ENCODE results near the gene ELOVL5. TPM values are rescaled to one million over a fixed set of nuclear protein-coding genes. Genes with fewer than 3 reads are reported as not detected.

ELOVL5 gene
- polyA plus RNA-seq, 1 donor from 2014 or later: 31.2 TPM

- no peaks in the 10 kb centered on the region for H3K36me3 ChIP-seq (ENCODE audit: insufficient read depth, low read length)
These were observed 90.0 kb downstream of the ELOVL5 start for GRCh38 chr6:53258774-53259155.

DNA sequence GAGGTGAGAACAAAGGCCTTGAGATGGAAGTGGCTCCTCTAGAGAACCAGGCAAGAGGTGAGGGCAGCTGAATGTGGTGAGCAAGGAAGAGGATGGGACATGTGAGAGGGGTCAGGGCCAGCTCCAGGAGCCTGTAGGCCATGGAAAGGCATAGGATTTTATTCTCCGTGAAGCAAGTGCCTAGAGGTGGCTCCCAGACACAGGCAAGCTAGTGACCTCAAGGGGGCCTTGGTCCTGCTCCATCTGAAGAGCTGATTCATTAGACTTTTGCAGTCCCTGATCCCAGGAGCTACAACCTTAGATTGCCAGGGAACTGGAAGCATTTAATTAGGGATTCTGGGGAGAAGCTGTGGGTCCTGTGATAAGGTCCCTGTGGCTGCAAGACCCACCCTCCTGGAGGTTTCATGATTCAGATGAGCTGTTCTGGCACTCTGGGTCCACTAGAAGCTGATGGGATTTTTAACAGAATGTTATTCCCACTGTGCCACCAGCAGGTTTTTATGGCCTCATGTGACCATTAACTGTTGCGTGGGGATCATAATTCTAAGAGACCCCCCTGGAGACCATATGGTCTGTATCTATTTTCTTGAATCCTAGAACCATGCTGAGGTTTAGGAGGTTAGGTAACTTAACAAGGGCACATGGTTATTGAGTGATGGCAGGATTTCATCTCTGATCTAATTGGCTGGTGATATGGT, 90.5 kb downstream of the ELOVL5 start:
- no peaks in the 10 kb centered on the region for H3F3A ChIP-seq (ENCODE audit: insufficient read depth, low read length, poor library complexity, severe bottlenecking)
- H3K27ac ChIP-seq (ENCODE audit: low read length): no peak overlapping the region
- H2AFZ ChIP-seq (ENCODE audit: low read depth, low read length): no peak overlapping the region
- no peaks in the 10 kb centered on the region for H3K9me3 ChIP-seq (ENCODE audit: low read length)
- no peaks in the 10 kb centered on the region for H3K27me3 ChIP-seq (ENCODE audit: insufficient read depth, low read depth, low read length)
- H3K4me2 ChIP-seq (ENCODE audit: low read length): no peak overlapping the region
- H4K20me1 ChIP-seq (ENCODE audit: insufficient read depth): no peaks in the 10 kb centered on the region
- H3K4me3 ChIP-seq (ENCODE audit: low read length): no peak overlapping the region
- H3K79me2 ChIP-seq (replicated peaks; ENCODE audit: insufficient read depth, low read length): no peaks in the 10 kb centered on the region
- H3K36me3 ChIP-seq (ENCODE audit: insufficient read depth, low read length): no peaks in the 10 kb centered on the region
- no peak overlapping the region for H3K9ac ChIP-seq (ENCODE audit: low read length)
- no peaks in the 10 kb centered on the region for H3K9me2 ChIP-seq (ENCODE audit: insufficient read depth, low read length)
- TF ChIP-seq, protein P1, sequence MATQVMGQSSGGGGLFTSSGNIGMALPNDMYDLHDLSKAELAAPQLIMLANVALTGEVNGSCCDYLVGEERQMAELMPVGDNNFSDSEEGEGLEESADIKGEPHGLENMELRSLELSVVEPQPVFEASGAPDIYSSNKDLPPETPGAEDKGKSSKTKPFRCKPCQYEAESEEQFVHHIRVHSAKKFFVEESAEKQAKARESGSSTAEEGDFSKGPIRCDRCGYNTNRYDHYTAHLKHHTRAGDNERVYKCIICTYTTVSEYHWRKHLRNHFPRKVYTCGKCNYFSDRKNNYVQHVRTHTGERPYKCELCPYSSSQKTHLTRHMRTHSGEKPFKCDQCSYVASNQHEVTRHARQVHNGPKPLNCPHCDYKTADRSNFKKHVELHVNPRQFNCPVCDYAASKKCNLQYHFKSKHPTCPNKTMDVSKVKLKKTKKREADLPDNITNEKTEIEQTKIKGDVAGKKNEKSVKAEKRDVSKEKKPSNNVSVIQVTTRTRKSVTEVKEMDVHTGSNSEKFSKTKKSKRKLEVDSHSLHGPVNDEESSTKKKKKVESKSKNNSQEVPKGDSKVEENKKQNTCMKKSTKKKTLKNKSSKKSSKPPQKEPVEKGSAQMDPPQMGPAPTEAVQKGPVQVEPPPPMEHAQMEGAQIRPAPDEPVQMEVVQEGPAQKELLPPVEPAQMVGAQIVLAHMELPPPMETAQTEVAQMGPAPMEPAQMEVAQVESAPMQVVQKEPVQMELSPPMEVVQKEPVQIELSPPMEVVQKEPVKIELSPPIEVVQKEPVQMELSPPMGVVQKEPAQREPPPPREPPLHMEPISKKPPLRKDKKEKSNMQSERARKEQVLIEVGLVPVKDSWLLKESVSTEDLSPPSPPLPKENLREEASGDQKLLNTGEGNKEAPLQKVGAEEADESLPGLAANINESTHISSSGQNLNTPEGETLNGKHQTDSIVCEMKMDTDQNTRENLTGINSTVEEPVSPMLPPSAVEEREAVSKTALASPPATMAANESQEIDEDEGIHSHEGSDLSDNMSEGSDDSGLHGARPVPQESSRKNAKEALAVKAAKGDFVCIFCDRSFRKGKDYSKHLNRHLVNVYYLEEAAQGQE (IDR thresholded peaks at IDR 0.05; ENCODE audit: borderline replicate concordance): no peak
- TF ChIP-seq CTCF (IDR thresholded peaks at IDR 0.05; ENCODE audit: poor library complexity, severe bottlenecking) (no peak), POLR2AphosphoS5 (IDR thresholded peaks at IDR 0.05) (no peak), TAF1 (IDR thresholded peaks at IDR 0.05; ENCODE audit: low read depth) (no peak), EZH2 (IDR thresholded peaks at IDR 0.05; ENCODE audit: borderline replicate concordance, insufficient read depth, low read length, poor library complexity, severe bottlenecking) (no peak), EP300 (conservative IDR thresholded peaks at IDR 0.05; ENCODE audit: poor library complexity, severe bottlenecking) (no peak), RAD21 (conservative IDR thresholded peaks at IDR 0.05) (no peak), MXI1 (conservative IDR thresholded peaks at IDR 0.05; ENCODE audit: poor library complexity, severe bottlenecking) (no peak)

More at GRCh38 chr6:53258774-53259155, 90.0 kb downstream of the ELOVL5 start:
- H3F3A ChIP-seq (ENCODE audit: insufficient read depth, low read length, poor library complexity, severe bottlenecking): no peaks in the 10 kb centered on the region
- no peak overlapping the region for H3K4me2 ChIP-seq (ENCODE audit: low read length)
- no peak overlapping the region for H3K9ac ChIP-seq (ENCODE audit: low read length)
- H2AFZ ChIP-seq (ENCODE audit: low read depth, low read length): no peak overlapping the region
- no peaks in the 10 kb centered on the region for H3K79me2 ChIP-seq (replicated peaks; ENCODE audit: insufficient read depth, low read length)
- H3K4me3 ChIP-seq (ENCODE audit: low read length): no peak overlapping the region
- no peaks in the 10 kb centered on the region for H3K9me2 ChIP-seq (ENCODE audit: insufficient read depth, low read length)
- H4K20me1 ChIP-seq (ENCODE audit: insufficient read depth): no peaks in the 10 kb centered on the region
- TF ChIP-seq CTCF (IDR thresholded peaks at IDR 0.05; ENCODE audit: poor library complexity, severe bottlenecking): no peak
- no peak for TF ChIP-seq RAD21 (conservative IDR thresholded peaks at IDR 0.05)
- TF ChIP-seq POLR2AphosphoS5 (IDR thresholded peaks at IDR 0.05): no peak
- TF ChIP-seq EP300 (conservative IDR thresholded peaks at IDR 0.05; ENCODE audit: poor library complexity, severe bottlenecking): no peak
- no peak for TF ChIP-seq SMC3 (conservative IDR thresholded peaks at IDR 0.05; ENCODE audit: poor library complexity)
- no peak for TF ChIP-seq EZH2 (IDR thresholded peaks at IDR 0.05; ENCODE audit: borderline replicate concordance, insufficient read depth, low read length, poor library complexity, severe bottlenecking)
- no peak for TF ChIP-seq MXI1 (conservative IDR thresholded peaks at IDR 0.05; ENCODE audit: poor library complexity, severe bottlenecking)
- TF ChIP-seq, protein P1 (IDR thresholded peaks at IDR 0.05; ENCODE audit: borderline replicate concordance): no peak
- no peak for TF ChIP-seq TAF1 (IDR thresholded peaks at IDR 0.05; ENCODE audit: low read depth)
- H3K27ac ChIP-seq (ENCODE audit: low read length): no peak overlapping the region
- H3K27me3 ChIP-seq (ENCODE audit: insufficient read depth, low read depth, low read length): no peaks in the 10 kb centered on the region
- no peaks in the 10 kb centered on the region for H3K9me3 ChIP-seq (ENCODE audit: low read length)

Measured in neural cell (in vitro differentiated cells).